ENCODE results near the gene PAK4.

Gene PAK4

GRCh38 chr19:39129116-39129515, 3.5 kb downstream of the PAK4 start:
- TF ChIP-seq TCF12 (IDR thresholded peaks at IDR 0.05; ENCODE audit: low read depth) (no peak), EGR1 (IDR thresholded peaks at IDR 0.05) (no peak), NFIC (IDR thresholded peaks at IDR 0.05) (no peak), REST (IDR thresholded peaks at IDR 0.05; ENCODE audit: low read depth) (no peak), TEAD4 (IDR thresholded peaks at IDR 0.05) (no peak)

GRCh38 chr19:39130337-39131254, 5.0 kb downstream of the PAK4 start:
- TF ChIP-seq CEBPB (IDR thresholded peaks at IDR 0.05) (no peak), TCF12 (IDR thresholded peaks at IDR 0.05; ENCODE audit: low read depth) (no peak), ZBTB7A (IDR thresholded peaks at IDR 0.05; ENCODE audit: low read depth) (no peak), RAD21 (IDR thresholded peaks at IDR 0.05; ENCODE audit: low read depth) (no peak), NFIC (IDR thresholded peaks at IDR 0.05) (no peak), MAX (IDR thresholded peaks at IDR 0.05) (no peak), CREB1 (IDR thresholded peaks at IDR 0.05; ENCODE audit: low read depth) (no peak), EGR1 (IDR thresholded peaks at IDR 0.05) (no peak), TAF1 (IDR thresholded peaks at IDR 0.05; ENCODE audit: low read depth) (no peak), EP300 (IDR thresholded peaks at IDR 0.05; ENCODE audit: borderline replicate concordance) (no peak), TEAD4 (IDR thresholded peaks at IDR 0.05) (no peak), REST (IDR thresholded peaks at IDR 0.05; ENCODE audit: low read depth) (no peak), YY1 (IDR thresholded peaks at IDR 0.05; ENCODE audit: low read depth) (no peak), USF1 (IDR thresholded peaks at IDR 0.05) (no peak), FOXM1 (IDR thresholded peaks at IDR 0.05; ENCODE audit: borderline replicate concordance, low read depth) (no peak)

- TF ChIP-seq CREB1 (IDR thresholded peaks at IDR 0.05; ENCODE audit: low read depth) (no peak), ZBTB7A (IDR thresholded peaks at IDR 0.05; ENCODE audit: low read depth) (no peak), TAF1 (IDR thresholded peaks at IDR 0.05; ENCODE audit: low read depth) (no peak), YY1 (IDR thresholded peaks at IDR 0.05; ENCODE audit: low read depth) (no peak), REST (IDR thresholded peaks at IDR 0.05; ENCODE audit: low read depth) (no peak), RAD21 (IDR thresholded peaks at IDR 0.05; ENCODE audit: low read depth) (no peak), EGR1 (IDR thresholded peaks at IDR 0.05) (no peak), TCF12 (IDR thresholded peaks at IDR 0.05; ENCODE audit: low read depth) (no peak), EP300 (IDR thresholded peaks at IDR 0.05; ENCODE audit: borderline replicate concordance) (no peak), FOXM1 (IDR thresholded peaks at IDR 0.05; ENCODE audit: borderline replicate concordance, low read depth) (no peak), USF1 (IDR thresholded peaks at IDR 0.05) (no peak), CEBPB (IDR thresholded peaks at IDR 0.05) (no peak), NFIC (IDR thresholded peaks at IDR 0.05) (no peak), TEAD4 (IDR thresholded peaks at IDR 0.05) (no peak), MAX (IDR thresholded peaks at IDR 0.05) (no peak)
These were observed 5.7 kb downstream of the PAK4 start for GRCh38 chr19:39131255-39131755.

GRCh38 chr19:39132344-39132969, 6.9 kb downstream of the PAK4 start:
- TF ChIP-seq MAX (IDR thresholded peaks at IDR 0.05) (no peak), USF1 (IDR thresholded peaks at IDR 0.05) (no peak), CREB1 (IDR thresholded peaks at IDR 0.05; ENCODE audit: low read depth) (no peak), ZBTB7A (IDR thresholded peaks at IDR 0.05; ENCODE audit: low read depth) (no peak), REST (IDR thresholded peaks at IDR 0.05; ENCODE audit: low read depth) (no peak), EP300 (IDR thresholded peaks at IDR 0.05; ENCODE audit: borderline replicate concordance) (no peak), EGR1 (IDR thresholded peaks at IDR 0.05) (no peak), FOXM1 (IDR thresholded peaks at IDR 0.05; ENCODE audit: borderline replicate concordance, low read depth) (no peak), TAF1 (IDR thresholded peaks at IDR 0.05; ENCODE audit: low read depth) (no peak), NFIC (IDR thresholded peaks at IDR 0.05) (no peak), CEBPB (IDR thresholded peaks at IDR 0.05) (no peak)
